NCI-H1694 (cell line): ENCODE data around the gene NFE2.

Experiments used
- DNase-seq: peaks from one replicate; lab custom pipeline; 2025; lab: John Stamatoyannopoulos, UW

Gene NFE2

DNA sequence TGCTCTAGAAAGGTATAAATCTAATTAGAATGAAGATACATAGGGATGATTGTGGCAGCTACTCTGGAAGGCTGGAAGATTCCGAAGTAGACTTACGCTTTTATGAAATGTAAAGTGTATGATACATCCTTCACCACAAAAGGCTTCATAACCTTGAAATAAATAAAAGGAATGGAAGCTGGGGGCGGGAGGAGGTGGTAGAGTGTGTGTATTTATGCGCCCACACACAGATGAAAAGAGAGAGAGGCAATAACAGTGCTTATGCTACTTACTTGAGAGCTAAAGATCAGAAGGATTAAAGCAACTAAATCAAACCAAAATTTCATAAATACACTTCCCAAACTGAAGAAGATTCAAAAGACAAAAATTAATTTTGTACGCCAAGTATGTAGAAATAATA is 51.3 kb downstream of the NFE2 start:
- DNase-seq, result no peak

DNA sequence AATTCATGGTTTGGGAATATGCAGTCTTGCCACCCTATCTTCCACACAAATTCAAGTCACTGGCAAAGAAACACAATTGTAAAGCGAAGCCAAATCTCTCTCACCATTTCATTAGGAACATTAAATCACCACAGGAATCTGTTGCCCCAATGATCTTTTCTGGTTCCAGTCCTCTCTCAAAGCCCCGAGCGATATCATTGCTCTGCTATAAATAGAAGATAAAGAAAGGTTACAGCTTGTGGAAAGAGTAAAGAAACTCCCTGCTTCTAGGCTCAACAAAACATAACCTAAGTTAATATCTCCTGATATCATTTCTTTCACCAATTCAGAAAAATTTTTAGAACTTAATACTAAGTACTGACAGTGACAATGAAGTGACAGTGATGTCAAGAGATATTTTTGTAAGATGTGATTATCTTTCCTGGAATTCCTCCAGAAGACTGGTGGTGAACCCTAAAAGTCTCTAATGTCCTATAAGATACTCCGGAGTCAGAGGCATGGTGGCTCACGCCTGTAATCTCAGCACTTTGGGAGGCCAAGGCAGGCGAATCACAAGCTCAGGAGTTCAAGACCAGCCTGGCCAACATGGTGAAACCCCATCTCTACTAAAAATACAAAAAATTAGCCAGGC is 54.7 kb downstream of the NFE2 start:
- DNase-seq, result no peak
